T-helper 1 cell (primary cell): ENCODE data around the gene FKBP15.
A peak's percentile ranks its signal among the peaks of the same experiment; 100 is the strongest.
"Not testable (repeated sequence)": the region's sequence is repeated elsewhere in the genome, so short reads cannot be mapped to it uniquely, and the experiment has no call there.

ENCODE experiments used
- DNase-seq, 5 donors: peaks; one replicate each; pipeline ENCODE4 v3.0.0-alpha.2; 2012 to 2020

Gene FKBP15

DNA sequence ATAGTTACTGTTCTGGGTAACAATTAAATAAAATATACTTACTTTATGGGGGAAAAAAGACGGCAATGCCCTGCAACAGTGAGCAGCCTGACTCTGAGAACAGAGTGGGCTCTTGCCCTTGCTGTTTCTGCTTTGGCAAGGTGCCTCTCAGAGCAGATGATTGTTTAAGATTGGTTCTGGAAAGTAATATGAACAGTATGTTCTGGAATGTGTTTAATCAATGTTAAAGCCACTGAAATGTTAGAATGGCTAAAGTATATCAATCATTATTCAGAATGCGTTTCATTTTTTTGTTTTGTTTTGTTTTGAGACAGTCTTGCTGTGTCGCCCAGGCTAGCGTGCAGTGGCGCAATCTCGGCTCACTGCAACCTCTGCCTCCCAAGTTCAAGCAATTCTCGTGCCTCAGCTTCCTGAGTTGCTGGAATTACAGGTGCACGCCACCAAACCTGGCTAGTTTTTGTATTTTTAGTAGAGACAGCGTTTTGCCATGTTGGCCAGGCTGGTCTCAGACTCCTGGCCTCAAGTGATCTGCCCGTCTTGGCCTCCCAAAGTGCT lies 14.7 kb upstream of the FKBP15 start:
- not testable (repeated sequence) for DNase-seq

- DNase-seq = no peak
Observed at GRCh38 chr9:113231701-113232100, 10.6 kb upstream of the FKBP15 start.

DNA sequence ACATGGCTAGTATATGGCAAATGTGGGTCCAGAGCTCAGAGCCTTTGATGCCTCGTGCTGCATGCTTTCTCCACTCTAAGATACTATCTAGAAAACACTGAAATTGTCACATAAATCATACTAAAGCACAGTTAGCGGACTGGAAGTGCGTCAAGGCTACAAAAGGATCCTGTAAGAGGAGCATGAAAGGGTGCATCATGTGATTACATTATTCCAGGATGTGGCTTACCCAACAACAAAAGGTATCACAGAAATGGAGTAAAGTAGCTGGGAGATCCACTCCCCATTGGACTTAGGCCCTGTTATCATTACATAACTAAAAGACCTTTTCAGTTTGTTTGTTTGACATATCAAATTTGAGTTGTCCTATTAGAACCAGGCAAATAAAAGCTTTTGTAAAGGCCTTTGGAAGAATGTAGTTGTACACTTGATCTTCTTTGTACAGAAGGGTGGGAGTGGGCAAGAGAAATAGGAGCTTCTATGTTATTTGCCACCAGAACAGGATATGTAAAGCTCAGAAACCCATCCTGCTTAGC lies 7.1 kb upstream of the FKBP15 start:
- DNase-seq = no peak

DNA sequence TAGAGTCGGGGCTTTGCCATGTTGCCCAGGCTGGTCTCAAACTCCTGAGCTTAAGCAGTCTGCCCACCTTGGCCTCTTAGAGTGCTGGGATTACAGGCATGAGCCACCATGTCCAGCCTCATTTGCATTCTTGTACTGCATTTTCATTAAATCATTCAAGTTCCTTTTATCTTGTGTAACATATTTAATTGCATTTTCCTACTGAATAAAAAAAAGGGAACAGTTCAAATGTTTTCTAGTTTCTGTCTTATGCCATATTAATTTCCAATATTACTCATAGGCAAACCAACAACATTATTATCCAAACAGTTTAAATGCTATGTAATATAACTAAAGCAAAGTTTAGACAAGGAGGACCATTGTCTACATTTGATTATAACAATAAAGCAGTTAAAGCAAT lies 6.4 kb upstream of the FKBP15 start:
- DNase-seq = no peak

DNA sequence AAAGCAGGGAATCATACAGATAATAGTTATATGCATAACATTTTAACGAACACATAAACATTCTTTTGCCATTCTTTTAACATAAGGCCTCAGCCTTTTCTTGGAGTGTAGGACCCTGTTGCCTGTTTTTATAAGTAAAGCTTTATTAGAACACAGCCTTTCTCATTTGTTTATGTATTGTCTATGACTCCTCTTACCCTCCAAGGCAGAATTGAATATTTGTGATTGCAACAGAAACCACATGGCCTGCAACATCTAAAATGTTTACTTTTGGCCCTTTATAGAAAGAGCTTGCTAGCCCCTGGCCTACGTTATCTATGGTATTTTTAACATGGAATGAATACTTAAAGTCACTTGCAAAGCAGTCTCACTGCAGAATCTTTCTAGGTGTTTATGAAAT lies 2.9 kb upstream of the FKBP15 start:
- no peak for DNase-seq

DNA sequence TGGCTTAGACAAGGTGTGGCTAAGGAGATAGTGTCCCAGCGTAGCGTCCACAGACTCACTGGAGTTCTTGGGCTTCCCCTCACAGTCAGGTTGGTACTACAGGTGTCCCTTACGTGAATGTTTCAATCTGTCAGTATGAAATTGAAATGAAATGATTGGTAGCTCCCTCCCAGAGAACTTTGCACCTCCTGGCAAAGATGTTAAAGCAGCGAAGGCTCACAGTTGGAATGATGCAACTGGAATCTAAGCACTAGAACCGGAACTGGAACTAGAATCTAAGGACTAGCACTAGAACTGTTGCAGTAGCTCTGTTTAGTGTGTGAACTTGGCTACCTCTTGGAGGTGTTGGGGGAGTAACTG lies 1.4 kb upstream of the FKBP15 start:
- DNase-seq = no peak

DNA sequence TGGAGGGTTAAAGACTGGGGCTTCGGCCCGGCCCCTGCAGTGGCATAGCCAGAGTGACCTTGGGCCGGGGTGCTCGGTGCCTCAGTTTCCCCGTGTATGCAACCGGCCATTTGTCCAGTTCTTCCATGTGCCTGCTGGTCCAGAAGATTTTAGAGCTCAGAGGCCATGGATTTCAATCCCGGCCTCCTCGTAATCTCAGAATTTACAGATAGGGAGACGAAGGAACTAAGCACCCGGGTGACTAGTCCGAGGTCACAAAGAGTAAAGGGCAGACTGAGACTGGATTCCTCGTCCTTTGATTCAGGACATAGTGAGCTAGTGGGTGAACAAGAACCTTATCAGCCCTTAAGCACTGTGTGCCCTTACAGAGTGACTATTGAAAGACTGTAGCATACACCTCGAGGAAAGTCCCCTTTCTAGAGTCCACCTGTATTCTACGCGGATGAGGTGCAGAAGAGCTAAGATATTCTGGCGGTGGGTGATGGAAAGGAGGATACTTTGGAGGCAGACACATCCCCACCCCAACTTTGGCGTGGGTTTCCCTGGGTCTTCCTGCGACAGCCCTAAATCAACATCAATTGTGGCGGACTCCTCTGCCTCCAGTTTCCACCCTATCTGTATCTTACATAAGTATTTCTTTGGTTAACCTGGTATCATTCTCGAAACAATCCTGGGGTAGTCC lies 864 bp upstream of the FKBP15 start:
- DNase-seq = peak in 1 of 5 donors; percentile 5

DNA sequence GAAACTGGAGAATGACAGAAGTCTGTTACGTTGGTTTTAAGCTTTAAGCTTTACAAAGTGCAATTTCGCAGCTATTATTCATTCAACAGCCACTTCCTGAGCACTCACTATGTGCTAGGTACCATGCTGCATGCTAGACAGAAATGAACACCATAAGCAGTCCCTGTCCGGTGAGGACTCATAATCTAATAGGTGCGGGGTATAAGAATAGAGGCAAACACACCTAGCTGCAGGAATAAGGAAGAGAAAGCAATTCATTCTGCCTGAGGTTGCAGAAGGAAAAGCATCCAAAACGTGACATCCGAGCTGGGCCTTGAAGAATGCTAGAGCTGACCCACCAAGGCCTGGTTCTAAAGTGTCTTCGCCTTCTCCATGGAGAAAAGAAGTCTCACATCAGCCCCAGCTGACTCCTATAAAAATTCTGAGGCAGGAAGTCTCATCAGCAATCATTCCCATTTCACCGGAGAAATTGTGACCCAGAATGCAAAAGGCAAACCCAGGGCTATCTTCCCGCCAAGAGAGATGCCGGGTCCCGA lies 542 bp downstream of the FKBP15 start:
- peak in 1 of 5 donors; percentile 25 for DNase-seq

GRCh38 chr9:113219969-113220368 lies 1.1 kb downstream of the FKBP15 start:
- peak in 1 of 5 donors; percentile 68 for DNase-seq

- DNase-seq = no peak
Observed at GRCh38 chr9:113219186-113219936, 1.7 kb downstream of the FKBP15 start.

- no peak for DNase-seq
Observed at GRCh38 chr9:113216406-113216805, 4.7 kb downstream of the FKBP15 start.

DNA sequence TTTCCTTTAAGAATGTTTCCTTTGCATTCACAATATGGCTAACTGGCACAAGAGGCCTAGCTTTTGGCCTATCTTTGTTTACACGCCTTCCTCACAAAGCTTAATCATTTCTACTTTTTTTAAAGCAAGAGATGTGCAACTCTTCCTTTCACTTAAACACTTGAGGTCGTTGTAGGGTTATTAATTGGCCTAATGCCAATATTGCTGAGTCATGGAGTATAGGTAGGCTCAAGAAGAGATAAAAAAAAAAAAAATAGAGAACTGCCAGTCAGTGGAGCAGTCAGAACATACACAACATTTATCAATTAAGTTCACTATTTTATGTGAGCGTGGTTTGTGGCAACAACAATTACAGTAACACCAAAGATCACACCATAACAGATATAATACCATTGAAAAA lies 5.9 kb downstream of the FKBP15 start:
- DNase-seq = peak in 1 of 5 donors; percentile 29

GRCh38 chr9:113210815-113211214 lies 10.3 kb downstream of the FKBP15 start:
- no peak for DNase-seq

GRCh38 chr9:113205861-113206260 lies 15.2 kb downstream of the FKBP15 start:
- no peak for DNase-seq

DNA sequence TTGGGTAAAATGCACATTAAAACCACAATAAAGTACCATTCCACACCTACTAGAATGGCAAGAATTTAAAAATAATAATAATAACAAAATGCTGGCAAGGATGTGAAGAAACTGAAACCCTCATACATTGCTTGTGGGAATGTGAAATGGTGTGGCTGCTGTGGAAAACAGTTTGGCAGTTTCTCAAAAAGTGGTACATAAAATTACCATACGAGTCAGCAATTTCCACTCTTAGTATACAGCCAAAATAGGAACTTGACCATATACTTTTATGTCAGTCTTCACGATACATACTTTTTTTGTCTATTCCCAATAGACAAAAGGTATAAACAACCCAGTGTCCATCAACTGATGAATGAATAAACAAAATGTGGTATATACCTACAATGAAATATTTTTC lies 15.6 kb downstream of the FKBP15 start:
- no peak for DNase-seq

DNA sequence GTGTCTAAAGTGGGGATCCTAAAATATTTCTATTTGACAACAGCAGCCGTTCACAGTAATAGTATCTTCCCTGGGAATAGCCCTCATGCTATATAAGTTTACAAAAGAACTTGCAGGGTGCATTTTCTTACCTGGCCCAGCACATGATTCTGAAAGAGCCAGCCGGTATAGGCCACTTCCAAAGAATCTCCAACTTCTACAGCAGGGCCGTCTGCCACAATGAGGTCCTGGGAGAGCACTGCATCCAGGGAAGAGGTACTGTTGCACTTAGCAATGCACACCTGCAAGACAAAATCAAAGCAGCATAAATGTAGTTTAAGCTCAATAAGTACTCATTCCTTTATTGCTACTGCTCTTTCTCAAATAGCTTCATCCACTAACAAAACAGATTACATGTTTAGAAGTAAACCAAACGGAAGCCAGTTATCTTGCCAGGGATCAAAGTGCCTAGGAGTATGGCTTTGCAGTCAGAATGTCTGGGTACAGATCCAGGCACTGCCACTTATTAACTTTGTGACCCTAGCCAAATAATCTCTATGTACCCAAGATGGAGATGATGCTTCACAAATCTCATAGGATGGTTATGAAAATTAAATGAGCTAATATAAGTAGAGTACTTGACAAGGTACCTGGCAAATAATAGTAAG lies 21.3 kb downstream of the FKBP15 start:
- no peak for DNase-seq

- no peak for DNase-seq
Observed at GRCh38 chr9:113192455-113192854, 28.6 kb downstream of the FKBP15 start.

GRCh38 chr9:113187929-113188595 lies 33.0 kb downstream of the FKBP15 start:
- DNase-seq = peak in 1 of 5 donors; percentile 2

DNA sequence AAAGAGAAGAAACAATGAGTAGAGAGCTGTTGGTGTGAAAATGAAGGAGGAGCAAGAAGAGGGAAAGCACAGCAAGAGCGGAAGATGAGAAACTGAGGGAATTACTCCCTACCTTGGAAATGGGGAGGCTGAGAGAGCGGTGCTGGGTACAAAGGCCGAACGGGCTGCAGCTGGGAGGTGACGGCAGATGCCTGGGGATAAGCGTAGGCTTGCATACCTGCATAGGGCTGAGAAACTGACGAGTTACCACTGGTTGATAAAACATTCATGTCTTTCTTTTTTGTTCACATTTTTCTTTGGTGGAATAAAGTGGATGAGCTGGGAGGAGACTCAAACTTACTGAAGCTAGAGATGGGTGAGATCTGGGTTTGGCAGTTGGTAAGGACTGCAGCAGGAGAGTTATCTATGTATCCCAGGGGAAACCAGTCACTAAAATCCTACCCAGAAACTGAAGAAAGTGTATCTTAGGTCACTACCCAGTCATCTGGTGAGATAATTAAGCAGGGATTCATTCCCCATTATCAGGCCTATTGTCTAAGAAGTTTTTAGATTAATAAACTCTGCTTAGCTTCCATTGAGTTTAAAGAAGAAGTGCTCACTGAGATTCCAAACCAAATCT lies 34.8 kb downstream of the FKBP15 start:
- no peak for DNase-seq

DNA sequence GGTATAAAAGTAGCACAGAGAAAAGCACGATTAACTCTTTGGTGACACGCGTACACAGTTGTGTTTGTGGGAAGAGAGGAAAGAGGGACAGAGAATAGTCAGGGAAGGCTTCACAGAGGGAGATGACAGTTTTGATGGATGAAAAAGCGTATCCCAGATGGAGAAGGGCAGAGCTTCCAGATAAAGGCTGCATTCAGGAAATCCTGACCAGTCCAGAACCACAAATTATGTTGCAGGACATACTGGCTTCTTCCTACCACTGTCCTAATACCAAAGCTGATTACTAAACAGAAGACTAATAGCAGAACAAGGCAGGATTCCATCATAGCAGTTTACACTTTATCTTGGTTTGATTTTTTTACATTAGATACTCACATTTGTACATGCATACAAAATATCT lies 35.8 kb downstream of the FKBP15 start:
- no peak for DNase-seq

DNA sequence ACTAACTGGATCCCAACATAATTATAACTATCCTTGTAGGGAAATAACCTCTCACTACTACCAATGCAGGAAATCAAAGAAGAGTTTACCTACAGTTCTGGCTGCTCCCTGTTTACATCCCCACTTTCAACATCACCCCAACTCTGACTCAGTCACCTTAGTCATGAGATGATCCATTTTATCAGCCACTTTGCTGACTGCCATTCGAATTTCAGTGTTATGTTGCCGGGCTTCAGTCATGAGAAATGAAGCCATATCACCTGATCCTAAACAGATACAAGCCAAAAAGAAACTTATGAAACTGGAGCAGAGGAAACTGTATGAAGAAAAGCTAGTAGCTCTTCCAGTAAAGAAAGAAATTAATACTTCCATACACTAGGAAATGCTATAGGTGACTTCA lies 36.5 kb downstream of the FKBP15 start:
- no peak for DNase-seq

GRCh38 chr9:113183956-113184488 lies 37.1 kb downstream of the FKBP15 start:
- no peak for DNase-seq
